ENCODE measurements around the gene UTP18. TPM values are rescaled to one million over a fixed set of nuclear protein-coding genes. Genes with fewer than 3 reads are reported as not detected.
"Not testable (repeated sequence)": the region's sequence is repeated elsewhere in the genome, so short reads cannot be mapped to it uniquely, and the experiment has no call there.

The UTP18 gene
- total RNA-seq, 2 donors from 2014 or later, result 32.3 to 50.8 TPM

GRCh38 chr17:51325471-51325870 is 65.1 kb downstream of the UTP18 start:
- no peaks in the 10 kb centered on the region for H3K4me1 Mint-ChIP-seq (ENCODE audit: low read depth in 2 of 2)
- peaks cover 4% of the 10 kb centered on the region for H3K36me3 Mint-ChIP-seq
- DNase-seq (ENCODE audit: low spot score) (no peak), ATAC-seq (no peak)
- no peak overlapping the region for H3K4me3 Mint-ChIP-seq
- H3K27ac Mint-ChIP-seq, result no peak overlapping the region
- H3K27me3 Mint-ChIP-seq, result peaks cover 24 to 42% of the 10 kb centered on the region in 2 donors
- H3K9me3 Mint-ChIP-seq, result no peaks in the 10 kb centered on the region

GRCh38 chr17:51330861-51331503 is 70.6 kb downstream of the UTP18 start:
- H3K9me3 Mint-ChIP-seq; H3K27ac Mint-ChIP-seq; H3K36me3 Mint-ChIP-seq; DNase-seq (ENCODE audit: low spot score); H3K4me3 Mint-ChIP-seq; H3K4me1 Mint-ChIP-seq (ENCODE audit: low read depth in 2 of 2); ATAC-seq: not testable (repeated sequence)
- H3K27me3 Mint-ChIP-seq, result peaks cover 30 to 52% of the 10 kb centered on the region in 2 donors

- DNase-seq (ENCODE audit: low spot score) (no peak), ATAC-seq (no peak)
- Mint-ChIP-seq H3K4me1 (ENCODE audit: low read depth in 2 of 2) (no peaks in the 10 kb centered on the region), H3K27me3 (peaks cover 18 to 22% of the 10 kb centered on the region in 2 donors), H3K9me3 (no peaks in the 10 kb centered on the region), H3K36me3 (no peaks in the 10 kb centered on the region), H3K27ac (no peak overlapping the region), H3K4me3 (no peak overlapping the region)
Observed at GRCh38 chr17:51335006-51335590, 74.8 kb downstream of the UTP18 start.

- Mint-ChIP-seq H3K4me3 (no peak overlapping the region), H3K4me1 (ENCODE audit: low read depth in 2 of 2) (no peaks in the 10 kb centered on the region), H3K9me3 (no peaks in the 10 kb centered on the region), H3K27ac (no peak overlapping the region), H3K36me3 (no peaks in the 10 kb centered on the region), H3K27me3 (peaks cover 18 to 22% of the 10 kb centered on the region in 2 donors)
- DNase-seq (ENCODE audit: low spot score) (no peak), ATAC-seq (no peak)
Observed at GRCh38 chr17:51335883-51336822, 75.8 kb downstream of the UTP18 start.

GRCh38 chr17:51341457-51341856 is 81.1 kb downstream of the UTP18 start:
- no peak for DNase-seq (ENCODE audit: low spot score)
- Mint-ChIP-seq H3K4me1 (ENCODE audit: low read depth in 2 of 2) (no peaks in the 10 kb centered on the region), H3K27me3 (peaks cover 0 to 21% of the 10 kb centered on the region in 2 donors), H3K36me3 (no peaks in the 10 kb centered on the region), H3K9me3 (no peaks in the 10 kb centered on the region), H3K4me3 (no peak overlapping the region), H3K27ac (no peak overlapping the region)
- ATAC-seq, result no peak

GRCh38 chr17:51342257-51342656 is 81.9 kb downstream of the UTP18 start:
- no peak for ATAC-seq
- no peaks in the 10 kb centered on the region for H3K4me1 Mint-ChIP-seq (ENCODE audit: low read depth in 2 of 2)

GRCh38 chr17:51344532-51344931 is 84.2 kb downstream of the UTP18 start:
- DNase-seq (ENCODE audit: low spot score) (no peak), ATAC-seq (no peak)
- Mint-ChIP-seq H3K27ac (no peak overlapping the region), H3K4me3 (no peak overlapping the region), H3K36me3 (no peaks in the 10 kb centered on the region), H3K4me1 (ENCODE audit: low read depth in 2 of 2) (no peaks in the 10 kb centered on the region), H3K9me3 (no peaks in the 10 kb centered on the region), H3K27me3 (peaks cover 2 to 13% of the 10 kb centered on the region in 2 donors)

More at GRCh38 chr17:51342257-51342656, 81.9 kb downstream of the UTP18 start:
- Mint-ChIP-seq H3K9me3 (no peaks in the 10 kb centered on the region), H3K36me3 (no peaks in the 10 kb centered on the region), H3K27ac (no peak overlapping the region), H3K27me3 (peaks cover 0 to 21% of the 10 kb centered on the region in 2 donors), H3K4me3 (no peak overlapping the region)
- no peak for DNase-seq (ENCODE audit: low spot score)

- Mint-ChIP-seq H3K36me3 (no peaks in the 10 kb centered on the region), H3K27me3 (peaks cover 16 to 21% of the 10 kb centered on the region in 2 donors), H3K27ac (no peak overlapping the region), H3K4me3 (no peak overlapping the region), H3K4me1 (ENCODE audit: low read depth in 2 of 2) (no peaks in the 10 kb centered on the region), H3K9me3 (no peaks in the 10 kb centered on the region)
- DNase-seq (ENCODE audit: low spot score) (no peak), ATAC-seq (no peak)
Observed at GRCh38 chr17:51346218-51346982, 86.1 kb downstream of the UTP18 start.

Other genes with a start within 250 kb of the UTP18 start
- 10 to 100 TPM; 49.2 to 87.5 TPM for gene SPAG9, start 139.7 kb upstream of the UTP18 start, total RNA-seq
- 100 to 1,000 TPM; 188 to 245 TPM for gene NME1, start 107.0 kb upstream of the UTP18 start, total RNA-seq
- gene NME2, start 94.1 kb upstream of the UTP18 start, total RNA-seq, result 100 to 1,000 TPM; 401 to 499 TPM
- gene MBTD1, start 497 bp upstream of the UTP18 start, total RNA-seq, result 10 to 100 TPM; 10.4 to 14.6 TPM

Data from natural killer cell treated with Interleukin-12 subunit alpha and Interleukin-12 subunit beta and Interleukin-15 and Interleukin-18, amount 100 ng/mL, for 72 hours (primary cell).